Right lobe of liver (tissue), 6 donors: Measurements from ENCODE around the gene C5orf15. TPM values are rescaled to one million over a fixed set of nuclear protein-coding genes. Genes with fewer than 3 reads are reported as not detected.

Experiments
- ATAC-seq, 4 donors: fragments of 200-7000 bp; cut with Tn5 transposase; one replicate each; pipeline ENCODE4 v1.9.1; 2020; ENCODE audit warnings: mild to moderate bottlenecking in 4 of 4, moderate library complexity in 4 of 4
- DNase-seq, 3 donors: peaks; one replicate each; pipeline ENCODE4 v3.0.0-alpha.2; 2020
- H3K27ac ChIP-seq, 3 donors: fragments of 200-600 bp; one replicate each; pipeline ENCODE4 v1.8.0; 2022
- H3K27me3 ChIP-seq, 2 donors: fragments of 200-600 bp; one replicate each; pipeline ENCODE4 v1.8.0; 2022
- H3K36me3 ChIP-seq, 4 donors: fragments of 200-600 bp; sonication (generic) in 1 of 4; one replicate each; pipeline versions ENCODE4 v1.5.1 to v1.8.0; 2017 to 2022; ENCODE audit warnings: control low read depth in 1 of 4
- H3K4me1 ChIP-seq, 4 donors: fragments of 200-600 bp; sonication (generic) in 1 of 4; one replicate each; pipeline versions ENCODE4 v1.5.1 to v1.8.0; 2017 to 2022; ENCODE audit warnings: control low read depth in 1 of 4
- H3K4me3 ChIP-seq, 3 donors: fragments of 200-600 bp; one replicate each; pipeline ENCODE4 v1.8.0; 2022
- H3K9me3 ChIP-seq, 4 donors: fragments of 200-600 bp; sonication (generic) in 1 of 4; one replicate each; pipeline versions ENCODE4 v1.5.1 to v1.8.0; 2017 to 2022; ENCODE audit warnings: control low read depth in 1 of 4
- POLR2A ChIP-seq: fragments of 450-650 bp; IDR thresholded peaks from one replicate; pipeline ENCODE4 v1.6.1; 2017; ENCODE audit warnings: antibody characterized with exemption, mild to moderate bottlenecking
- WGBS: methylation state at CpG from one replicate; pipeline ENCODE4 v1.1.6; 2018; ENCODE audit warnings: low coverage, low lambda C conversion rate; ENCODE audit not compliant: insufficient coverage; ENCODE audit errors: missing lambda C conversion rate; 5-methylcytosine and 5-hydroxymethylcytosine counted together
- intact Hi-C, 2 donors: fragments of 100-400 bp; cut with DNase I; formaldehyde crosslinking; loops; one replicate each; pipeline versions ENCODE4 v1.11.2 to v1.14.1; 2022
- total RNA-seq, 6 experiments: library from RNA; depleted of rRNA in 2 of 6; stranded (reverse); fragments of >200 nt in 2 of 6; fragmentation: NEBNext Ultra II Directional in 3 of 6; extraction: Animal tissue kit (Norgen Biotek cat#: 25700) in 3 of 6; gene quantifications; one replicate each; pipeline versions ENCODE4 v1.1.0 to v1.2.4, GENCODE V29; 2016 to 2023
- TF ChIP-seq, protein P1 (sequence below), 4 donors: fragments of 200-600 bp in 3 of 4; fragments of 450-650 bp in 1 of 4; IDR thresholded peaks; one replicate each; pipeline versions ENCODE4 v1.5.1 to v1.8.0; 2016 to 2022; ENCODE audit warnings: antibody characterized with exemption in 4 of 4, mild to moderate bottlenecking in 2 of 4
- donor health status: DM: no; HTN: yes; CAD: no.
- donor health status: DM: no; HTN: no; CAD: no.
- donor health status: DM: no; HTN: no; CAD: no.
- donor health status: DM: no; HTN: yes; CAD: no.
- donor health status: DM: no; HTN: yes; CAD: no.

C5orf15 gene
- total RNA-seq, 6 experiments from 2014 or later, result 15.0 to 37.5 (median 24.4) TPM

DNA sequence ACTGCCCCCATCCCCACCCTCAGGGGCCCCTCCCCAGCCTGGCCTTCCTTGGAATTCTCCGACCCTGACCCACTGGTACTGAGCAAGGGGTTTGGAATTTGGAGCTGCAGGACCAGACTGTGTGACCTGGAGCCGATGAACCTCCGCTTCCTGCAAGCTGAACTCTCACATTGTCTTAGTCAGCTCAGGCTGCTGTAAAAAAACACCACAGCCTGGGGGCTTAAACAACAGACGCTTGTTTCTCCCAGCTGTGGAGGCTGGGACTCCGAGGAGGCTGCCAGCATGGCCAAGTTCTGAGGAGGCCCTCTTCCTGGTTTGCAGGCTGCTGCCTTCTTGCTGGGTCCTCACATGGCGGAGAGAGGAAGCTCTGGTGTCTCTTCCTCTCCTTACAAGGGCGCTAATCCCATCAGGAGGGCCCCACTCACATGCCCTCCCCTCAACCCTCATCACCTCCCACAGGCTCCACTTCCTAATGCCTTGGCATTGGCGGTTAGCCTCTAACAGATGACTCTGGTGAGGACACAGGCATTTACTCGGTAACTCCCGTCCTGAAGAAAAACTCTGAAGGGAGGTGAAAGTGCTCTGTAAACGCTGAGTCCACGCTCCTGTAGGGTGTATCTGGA lies 42.4 kb downstream of the C5orf15 start:
- no peak for ATAC-seq
- H3K9me3 ChIP-seq, result no peaks in the 10 kb centered on the region

DNA sequence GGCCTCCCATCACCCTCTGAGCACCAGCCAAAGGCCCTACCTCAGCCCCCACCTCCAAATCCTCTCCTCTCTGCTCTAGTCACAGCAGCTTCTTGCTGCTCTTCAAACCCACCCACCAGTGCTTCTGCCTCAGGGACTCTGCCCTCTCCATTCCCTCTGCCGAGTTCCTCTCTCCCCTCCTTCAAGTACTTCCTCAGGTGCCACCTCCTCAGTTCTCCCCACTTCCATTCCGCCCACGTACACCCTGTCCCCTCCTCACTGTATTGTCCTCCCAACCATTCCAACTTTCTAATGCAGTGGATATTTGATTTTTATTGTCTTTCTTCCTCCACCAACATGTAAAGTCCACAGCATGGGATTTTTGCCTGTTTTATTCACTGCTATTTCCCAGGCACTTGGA lies 43.2 kb downstream of the C5orf15 start:
- peaks cover 0 to 8% (median 0%) of the 10 kb centered on the region in 4 donors for H3K4me1 ChIP-seq
- intact Hi-C loops, result no loop called here
- DNase-seq (no peak), ATAC-seq (no peak)
- H3K36me3 ChIP-seq, result no peaks in the 10 kb centered on the region
- H3K27me3 ChIP-seq, result no peaks in the 10 kb centered on the region
- TF ChIP-seq, protein P1, sequence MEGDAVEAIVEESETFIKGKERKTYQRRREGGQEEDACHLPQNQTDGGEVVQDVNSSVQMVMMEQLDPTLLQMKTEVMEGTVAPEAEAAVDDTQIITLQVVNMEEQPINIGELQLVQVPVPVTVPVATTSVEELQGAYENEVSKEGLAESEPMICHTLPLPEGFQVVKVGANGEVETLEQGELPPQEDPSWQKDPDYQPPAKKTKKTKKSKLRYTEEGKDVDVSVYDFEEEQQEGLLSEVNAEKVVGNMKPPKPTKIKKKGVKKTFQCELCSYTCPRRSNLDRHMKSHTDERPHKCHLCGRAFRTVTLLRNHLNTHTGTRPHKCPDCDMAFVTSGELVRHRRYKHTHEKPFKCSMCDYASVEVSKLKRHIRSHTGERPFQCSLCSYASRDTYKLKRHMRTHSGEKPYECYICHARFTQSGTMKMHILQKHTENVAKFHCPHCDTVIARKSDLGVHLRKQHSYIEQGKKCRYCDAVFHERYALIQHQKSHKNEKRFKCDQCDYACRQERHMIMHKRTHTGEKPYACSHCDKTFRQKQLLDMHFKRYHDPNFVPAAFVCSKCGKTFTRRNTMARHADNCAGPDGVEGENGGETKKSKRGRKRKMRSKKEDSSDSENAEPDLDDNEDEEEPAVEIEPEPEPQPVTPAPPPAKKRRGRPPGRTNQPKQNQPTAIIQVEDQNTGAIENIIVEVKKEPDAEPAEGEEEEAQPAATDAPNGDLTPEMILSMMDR (IDR thresholded peaks at IDR 0.05), result no peak
- TF ChIP-seq POLR2A, result no peak
- 83% methylated on average over 3 of the region's 3 CpGs for WGBS
- H3K9me3 ChIP-seq, result no peaks in the 10 kb centered on the region
- no peak overlapping the region for H3K27ac ChIP-seq
- H3K4me3 ChIP-seq, result no peak overlapping the region

More for the DNA sequence above, 42.4 kb downstream of the C5orf15 start:
- Histone ChIP-seq H3K36me3 (no peaks in the 10 kb centered on the region), H3K4me3 (no peak overlapping the region), H3K27ac (no peak overlapping the region), H3K27me3 (no peaks in the 10 kb centered on the region), H3K4me1 (peaks cover 0 to 8% (median 0%) of the 10 kb centered on the region in 4 donors)
- intact Hi-C loops, result no loop called here
- WGBS, result 91% methylated on average over 6 of the region's 12 CpGs
- TF ChIP-seq POLR2A, result no peak
- no peak for DNase-seq

DNA sequence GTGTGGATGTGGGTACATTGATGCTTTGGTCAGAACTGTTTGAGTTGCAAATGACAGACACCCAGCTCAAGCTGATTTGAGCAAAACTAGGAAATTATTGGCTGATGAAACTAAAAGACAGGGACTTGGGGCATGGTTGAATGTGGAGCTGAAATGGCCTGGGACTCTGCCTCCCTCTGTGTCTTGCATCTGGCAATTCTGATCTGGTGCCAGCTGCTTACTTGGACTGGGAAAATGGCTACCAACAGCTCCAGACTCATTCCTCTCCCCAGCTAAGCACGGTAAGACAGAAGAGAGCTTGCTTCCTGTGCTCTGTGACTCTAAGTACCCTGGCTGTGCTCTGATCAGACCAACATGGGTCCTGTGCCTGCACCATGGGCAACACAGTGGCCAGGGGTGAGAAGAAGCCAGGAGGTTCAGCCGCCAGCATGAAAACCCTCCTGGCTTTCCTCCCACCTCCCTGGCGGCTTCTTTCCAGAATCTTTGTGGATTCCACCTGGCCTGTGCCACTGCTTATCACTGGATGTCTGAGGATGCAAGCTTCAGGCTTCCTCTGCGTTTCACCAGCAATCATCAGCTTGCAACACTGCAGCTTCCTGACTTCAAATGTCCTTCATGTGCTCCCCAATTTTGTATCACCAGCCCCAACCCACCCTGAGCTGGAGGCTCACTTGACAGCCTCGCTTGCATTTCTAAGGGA lies 44.1 kb downstream of the C5orf15 start:
- H3K9me3 ChIP-seq, result no peaks in the 10 kb centered on the region
- no peak for TF ChIP-seq POLR2A
- TF ChIP-seq, protein P1 (IDR thresholded peaks at IDR 0.05), result no peak
- intact Hi-C loops, result no loop called here
- no peaks in the 10 kb centered on the region for H3K36me3 ChIP-seq
- peaks cover 0 to 8% (median 0%) of the 10 kb centered on the region in 4 donors for H3K4me1 ChIP-seq
- H3K27me3 ChIP-seq, result no peaks in the 10 kb centered on the region
- DNase-seq, result no peak
- WGBS, result 75% methylated on average over 1 of the region's 5 CpGs
- ATAC-seq, result no peak
- no peak overlapping the region for H3K4me3 ChIP-seq
- no peak overlapping the region for H3K27ac ChIP-seq

DNA sequence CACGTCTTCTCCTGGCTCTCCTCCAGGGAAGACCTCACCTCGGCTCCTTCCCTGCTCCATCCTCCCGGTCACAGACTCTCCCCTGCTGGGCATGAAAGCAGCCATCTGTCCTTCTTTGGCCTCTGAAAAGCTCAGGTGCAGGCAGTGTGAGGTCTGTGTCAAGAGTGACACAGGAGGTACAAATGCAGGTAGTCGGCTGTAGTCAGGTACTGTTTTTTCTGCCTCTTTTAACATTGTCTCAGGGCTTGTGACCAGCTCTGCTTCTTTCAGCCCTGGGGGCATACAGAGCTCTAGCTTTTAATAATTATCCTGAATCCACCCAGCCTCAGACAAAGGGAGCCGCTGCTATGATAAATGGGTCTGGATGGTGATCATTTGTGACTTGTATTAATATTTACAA lies 46.4 kb downstream of the C5orf15 start:
- no peak for TF ChIP-seq POLR2A
- TF ChIP-seq, protein P1 (IDR thresholded peaks at IDR 0.05), result no peak
- ATAC-seq (no peak), DNase-seq (no peak)
- WGBS, result 66% methylated on average over 4 of the region's 5 CpGs
- H3K27me3 ChIP-seq, result no peaks in the 10 kb centered on the region
- no peak overlapping the region for H3K4me3 ChIP-seq
- peaks cover 0 to 5% (median 0%) of the 10 kb centered on the region in 4 donors for H3K4me1 ChIP-seq
- H3K36me3 ChIP-seq, result no peaks in the 10 kb centered on the region
- no peak overlapping the region for H3K27ac ChIP-seq
- intact Hi-C loops, result no loop called here
- no peaks in the 10 kb centered on the region for H3K9me3 ChIP-seq

DNA sequence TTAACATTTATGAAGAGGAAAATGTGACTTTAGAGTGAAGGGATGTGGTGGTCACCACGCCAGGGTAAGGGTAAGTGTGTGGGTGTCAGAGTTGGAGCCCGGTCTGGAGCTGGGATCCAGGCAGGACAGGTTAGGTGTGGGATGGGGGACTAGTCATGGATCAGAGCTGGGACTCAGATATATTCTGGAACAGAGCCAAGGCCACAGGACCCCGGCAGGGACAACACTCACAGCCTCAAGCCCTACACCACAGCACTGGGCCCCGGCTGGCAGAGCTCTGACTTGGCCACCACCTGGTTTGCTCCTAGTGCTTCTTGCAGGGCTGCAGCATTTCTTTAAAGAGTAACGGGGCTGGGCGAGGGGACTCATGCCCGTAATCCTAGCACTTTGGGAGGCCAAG lies 47.4 kb downstream of the C5orf15 start:
- Histone ChIP-seq H3K4me3 (no peak overlapping the region), H3K27ac (no peak overlapping the region), H3K9me3 (no peaks in the 10 kb centered on the region), H3K27me3 (no peaks in the 10 kb centered on the region), H3K36me3 (no peaks in the 10 kb centered on the region), H3K4me1 (no peaks in the 10 kb centered on the region)
- no peak for TF ChIP-seq POLR2A
- TF ChIP-seq, protein P1 (IDR thresholded peaks at IDR 0.05), result no peak
- 61% methylated on average over 3 of the region's 7 CpGs for WGBS
- DNase-seq (no peak), ATAC-seq (no peak)
- intact Hi-C loops, result no loop called here
